Liver (tissue), 3 donors: ENCODE measurements around the gene LGALS7.

Experiments used
- GABPA ChIP-seq, 2 donors: IDR thresholded peaks in 1 of 2; conservative IDR thresholded peaks in 1 of 2; 2 replicates each; pipeline ENCODE4 v1.6.1; 2016; ENCODE audit warnings: antibody characterized with exemption in 2 of 2, mild to moderate bottlenecking in 1 of 2, moderate library complexity in 1 of 2
- RAD21 ChIP-seq, 2 donors: IDR thresholded peaks; 2 replicates each; pipeline ENCODE4 v1.6.1; 2016; ENCODE audit warnings: antibody characterized with exemption in 2 of 2, mild to moderate bottlenecking in 2 of 2
- SP1 ChIP-seq: IDR thresholded peaks from 2 replicates; pipeline ENCODE4 v1.6.1; 2018; ENCODE audit warnings: antibody characterized with exemption, mild to moderate bottlenecking
- TAF1 ChIP-seq: conservative IDR thresholded peaks from 2 replicates; pipeline ENCODE4 v1.6.1; 2016; ENCODE audit warnings: antibody characterized with exemption, mild to moderate bottlenecking
- YY1 ChIP-seq: IDR thresholded peaks from 2 replicates; pipeline ENCODE4 v1.6.1; 2016; ENCODE audit warnings: antibody characterized with exemption, mild to moderate bottlenecking
- TF ChIP-seq, protein P1 (sequence below): fragments of 150-350 bp; IDR thresholded peaks from 2 replicates; pipeline ENCODE4 v1.5.1; 2017; ENCODE audit warnings: improper control_type of control experiment, low read depth, low read length; ENCODE audit not compliant: missing input control
- TF ChIP-seq, protein P2 (sequence below): IDR thresholded peaks from 2 replicates; pipeline ENCODE4 v1.6.1; 2016; ENCODE audit warnings: antibody characterized with exemption, mild to moderate bottlenecking
- TF ChIP-seq, protein P3 (sequence below): IDR thresholded peaks from 2 replicates; pipeline ENCODE4 v1.6.1; 2016; ENCODE audit warnings: antibody characterized with exemption
- donor health status: healthy.
- donor health status: healthy.

DNA sequence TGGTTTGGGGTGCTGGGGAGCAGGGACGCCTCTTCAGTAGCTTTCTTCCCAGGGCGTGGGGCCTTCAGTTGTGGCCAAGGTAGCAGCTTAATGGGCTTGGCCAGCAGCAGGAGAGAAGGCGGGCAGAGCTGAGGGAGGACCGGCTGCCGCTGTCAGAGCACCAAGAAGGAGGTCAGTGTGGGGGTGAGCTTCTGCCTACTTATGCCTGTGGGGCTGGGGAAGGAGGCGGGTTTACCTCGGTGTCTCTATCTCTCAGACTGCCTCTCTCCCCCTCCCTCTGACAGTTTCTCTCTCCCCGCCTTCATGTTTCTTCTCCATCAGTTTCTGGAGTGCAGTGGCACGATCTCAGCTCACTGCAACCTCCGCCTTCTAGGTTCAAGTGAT, 29.0 kb downstream of the LGALS7 start, which contains the start of gene CAPN12:
- TF ChIP-seq, protein P1, sequence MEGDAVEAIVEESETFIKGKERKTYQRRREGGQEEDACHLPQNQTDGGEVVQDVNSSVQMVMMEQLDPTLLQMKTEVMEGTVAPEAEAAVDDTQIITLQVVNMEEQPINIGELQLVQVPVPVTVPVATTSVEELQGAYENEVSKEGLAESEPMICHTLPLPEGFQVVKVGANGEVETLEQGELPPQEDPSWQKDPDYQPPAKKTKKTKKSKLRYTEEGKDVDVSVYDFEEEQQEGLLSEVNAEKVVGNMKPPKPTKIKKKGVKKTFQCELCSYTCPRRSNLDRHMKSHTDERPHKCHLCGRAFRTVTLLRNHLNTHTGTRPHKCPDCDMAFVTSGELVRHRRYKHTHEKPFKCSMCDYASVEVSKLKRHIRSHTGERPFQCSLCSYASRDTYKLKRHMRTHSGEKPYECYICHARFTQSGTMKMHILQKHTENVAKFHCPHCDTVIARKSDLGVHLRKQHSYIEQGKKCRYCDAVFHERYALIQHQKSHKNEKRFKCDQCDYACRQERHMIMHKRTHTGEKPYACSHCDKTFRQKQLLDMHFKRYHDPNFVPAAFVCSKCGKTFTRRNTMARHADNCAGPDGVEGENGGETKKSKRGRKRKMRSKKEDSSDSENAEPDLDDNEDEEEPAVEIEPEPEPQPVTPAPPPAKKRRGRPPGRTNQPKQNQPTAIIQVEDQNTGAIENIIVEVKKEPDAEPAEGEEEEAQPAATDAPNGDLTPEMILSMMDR = no peak
- TF ChIP-seq, protein P2, sequence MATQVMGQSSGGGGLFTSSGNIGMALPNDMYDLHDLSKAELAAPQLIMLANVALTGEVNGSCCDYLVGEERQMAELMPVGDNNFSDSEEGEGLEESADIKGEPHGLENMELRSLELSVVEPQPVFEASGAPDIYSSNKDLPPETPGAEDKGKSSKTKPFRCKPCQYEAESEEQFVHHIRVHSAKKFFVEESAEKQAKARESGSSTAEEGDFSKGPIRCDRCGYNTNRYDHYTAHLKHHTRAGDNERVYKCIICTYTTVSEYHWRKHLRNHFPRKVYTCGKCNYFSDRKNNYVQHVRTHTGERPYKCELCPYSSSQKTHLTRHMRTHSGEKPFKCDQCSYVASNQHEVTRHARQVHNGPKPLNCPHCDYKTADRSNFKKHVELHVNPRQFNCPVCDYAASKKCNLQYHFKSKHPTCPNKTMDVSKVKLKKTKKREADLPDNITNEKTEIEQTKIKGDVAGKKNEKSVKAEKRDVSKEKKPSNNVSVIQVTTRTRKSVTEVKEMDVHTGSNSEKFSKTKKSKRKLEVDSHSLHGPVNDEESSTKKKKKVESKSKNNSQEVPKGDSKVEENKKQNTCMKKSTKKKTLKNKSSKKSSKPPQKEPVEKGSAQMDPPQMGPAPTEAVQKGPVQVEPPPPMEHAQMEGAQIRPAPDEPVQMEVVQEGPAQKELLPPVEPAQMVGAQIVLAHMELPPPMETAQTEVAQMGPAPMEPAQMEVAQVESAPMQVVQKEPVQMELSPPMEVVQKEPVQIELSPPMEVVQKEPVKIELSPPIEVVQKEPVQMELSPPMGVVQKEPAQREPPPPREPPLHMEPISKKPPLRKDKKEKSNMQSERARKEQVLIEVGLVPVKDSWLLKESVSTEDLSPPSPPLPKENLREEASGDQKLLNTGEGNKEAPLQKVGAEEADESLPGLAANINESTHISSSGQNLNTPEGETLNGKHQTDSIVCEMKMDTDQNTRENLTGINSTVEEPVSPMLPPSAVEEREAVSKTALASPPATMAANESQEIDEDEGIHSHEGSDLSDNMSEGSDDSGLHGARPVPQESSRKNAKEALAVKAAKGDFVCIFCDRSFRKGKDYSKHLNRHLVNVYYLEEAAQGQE = no peak
- TF ChIP-seq RAD21 (IDR thresholded peaks at IDR 0.05) = no peak
- no peak for TF ChIP-seq YY1
- TF ChIP-seq SP1 = no peak
- TF ChIP-seq, protein P3, sequence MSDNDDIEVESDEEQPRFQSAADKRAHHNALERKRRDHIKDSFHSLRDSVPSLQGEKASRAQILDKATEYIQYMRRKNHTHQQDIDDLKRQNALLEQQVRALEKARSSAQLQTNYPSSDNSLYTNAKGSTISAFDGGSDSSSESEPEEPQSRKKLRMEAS = no peak
- no peak for TF ChIP-seq GABPA (IDR thresholded peaks at IDR 0.05 in 1 of 2, conservative IDR thresholded peaks at IDR 0.05 in 1 of 2)
- no peak for TF ChIP-seq TAF1
